ENCODE data around the gene CCDC91. TPM values are rescaled to one million over a fixed set of nuclear protein-coding genes. Genes with fewer than 3 reads are reported as not detected.

Gene CCDC91
- total and polyA plus RNA-seq, 2 of the 4 experiments (the other 2 are of a cell fraction): 8.6 to 14.7 TPM

DNA sequence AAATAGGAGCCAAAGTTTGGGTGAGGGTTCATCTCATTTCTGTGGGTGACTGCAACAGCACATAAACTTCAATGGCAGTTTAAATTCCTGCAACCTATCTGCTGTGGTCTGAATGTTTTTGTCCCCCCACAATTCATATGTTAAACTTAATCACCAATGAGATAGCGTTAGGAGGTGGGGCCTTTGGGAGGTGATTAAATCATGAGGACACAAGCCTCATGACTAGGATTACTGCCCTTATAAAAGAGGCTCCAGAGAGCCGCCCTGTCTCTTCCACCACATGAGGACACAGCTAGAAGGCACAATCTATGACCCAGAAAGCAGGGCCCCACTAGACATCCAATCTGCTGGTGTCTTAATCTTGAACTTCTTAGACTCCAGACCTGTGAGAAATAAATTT is 3.8 kb upstream of the CCDC91 start:
- ChIA-PET CTCF (no interaction called here), POLR2A (ENCODE audit: unreplicated experiment) (no interaction called here)
- H3K23ac ChIP-seq (ENCODE audit: low read depth, low read length): no peak overlapping the region
- H4K91ac ChIP-seq (ENCODE audit: insufficient read depth, low read depth, low read length): no peak overlapping the region
- H2BK15ac ChIP-seq (ENCODE audit: low read depth, low read length): no peak overlapping the region
- no peaks in the 10 kb centered on the region for H3K9me3 ChIP-seq (ENCODE audit: control insufficient read depth, insufficient read depth, low read length)
- no peaks in the 10 kb centered on the region for H4K20me1 ChIP-seq (ENCODE audit: insufficient read depth, low read length)
- H3K56ac ChIP-seq (ENCODE audit: extremely low read depth, insufficient read depth, low read length): no peak overlapping the region
- no peaks in the 10 kb centered on the region for H3K36me3 ChIP-seq (ENCODE audit: control insufficient read depth, insufficient read depth, low read length)
- H2AK5ac ChIP-seq (ENCODE audit: low read depth, low read length): no peak overlapping the region
- WGBS, 2 experiments (ENCODE audit: extremely low coverage in 2 of 2, insufficient read length in 1 of 2): 60% methylated on average over 1 of the region's 2 CpGs; no CpG with 5 or more reads in 1 of the 2 experiments
- H2BK20ac ChIP-seq (ENCODE audit: low read depth, low read length): no peak overlapping the region
- no peaks in the 10 kb centered on the region for H3K27me3 ChIP-seq (ENCODE audit: control insufficient read depth, insufficient read depth, low read length)
- no peak overlapping the region for H3K4me2 ChIP-seq (ENCODE audit: low read depth, low read length)
- peaks cover 5% of the 10 kb centered on the region; the same call in 1 of the 2 replicates for H3K9me1 ChIP-seq (ENCODE audit: insufficient read depth, low read length)
- H3K18ac ChIP-seq (ENCODE audit: low read depth, low read length): no peak overlapping the region
- dilution Hi-C loops (cut with HindIII; ENCODE audit: low sequenced_read_pairs, unreplicated experiment) (no loop called here), intact Hi-C loops (cut with micrococcal nuclease) (no loop called here), in situ Hi-C loops (cut with MboI; ENCODE audit: low sequenced_read_pairs) (no loop called here)
- no peak overlapping the region for H3K27ac ChIP-seq (ENCODE audit: insufficient read depth, low read length)
- H2BK5ac ChIP-seq (ENCODE audit: low read depth, low read length, poor library complexity, severe bottlenecking): no peak overlapping the region
- H2BK120ac ChIP-seq (ENCODE audit: low read depth, low read length): no peak overlapping the region
- H3K14ac ChIP-seq (replicated peaks; ENCODE audit: low read depth, low read length): no peak overlapping the region
- no peak overlapping the region for H2AK9ac ChIP-seq (replicated peaks; ENCODE audit: low read depth, low read length, poor library complexity)
- peaks cover 2% of the 10 kb centered on the region for H3K4me1 ChIP-seq (ENCODE audit: control insufficient read depth, insufficient read depth, low read length)
- ATAC-seq (ENCODE audit: low read depth) (no peak), DNase-seq (no peak)
- TF ChIP-seq BHLHE40 (IDR thresholded peaks at IDR 0.05; ENCODE audit: low read depth, low read length) (no peak), CHD1 (IDR thresholded peaks at IDR 0.05; ENCODE audit: low read depth, low read length) (no peak), RCOR1 (IDR thresholded peaks at IDR 0.05; ENCODE audit: insufficient replicate concordance, low read length) (no peak)
- TF ChIP-seq, protein P1, sequence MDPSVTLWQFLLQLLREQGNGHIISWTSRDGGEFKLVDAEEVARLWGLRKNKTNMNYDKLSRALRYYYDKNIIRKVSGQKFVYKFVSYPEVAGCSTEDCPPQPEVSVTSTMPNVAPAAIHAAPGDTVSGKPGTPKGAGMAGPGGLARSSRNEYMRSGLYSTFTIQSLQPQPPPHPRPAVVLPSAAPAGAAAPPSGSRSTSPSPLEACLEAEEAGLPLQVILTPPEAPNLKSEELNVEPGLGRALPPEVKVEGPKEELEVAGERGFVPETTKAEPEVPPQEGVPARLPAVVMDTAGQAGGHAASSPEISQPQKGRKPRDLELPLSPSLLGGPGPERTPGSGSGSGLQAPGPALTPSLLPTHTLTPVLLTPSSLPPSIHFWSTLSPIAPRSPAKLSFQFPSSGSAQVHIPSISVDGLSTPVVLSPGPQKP (IDR thresholded peaks at IDR 0.05; ENCODE audit: borderline replicate concordance, low read depth, low read length): no peak
- no peak overlapping the region for H3K9ac ChIP-seq (ENCODE audit: low read depth, low read length)
- no peak overlapping the region for H4K5ac ChIP-seq (ENCODE audit: low read depth, low read length)
- no peak overlapping the region for H3K4ac ChIP-seq (ENCODE audit: low read depth, low read length)
- peaks cover 4 to 17% of the 10 kb centered on the region in 2 experiments; a peak in 3 of 4 replicates for H3K79me1 ChIP-seq (ENCODE audit: low read depth in 1 of 2, low read length in 2 of 2)
- H2AFZ ChIP-seq (replicated peaks; ENCODE audit: low read length, poor library complexity): no peak overlapping the region
- no peak overlapping the region for H4K8ac ChIP-seq (ENCODE audit: low read depth in 2 of 2, low read length in 2 of 2)
- no peak overlapping the region for H3K4me3 ChIP-seq (ENCODE audit: insufficient read depth, low read depth, low read length)
- no TSS peak for BruUV-seq (replicated peaks)

Measured in IMR-90 (cell line).